ENCODE data around the gene CTXND1. TPM values are rescaled to one million over a fixed set of nuclear protein-coding genes. Genes with fewer than 3 reads are reported as not detected.
"Not testable (repeated sequence)": the region's sequence is repeated elsewhere in the genome, so short reads cannot be mapped to it uniquely, and the experiment has no call there.

Gene CTXND1
- total RNA-seq (2014; rRNA removed; shearing (Covaris generic)) (not detected in 2 replicates), polyA plus RNA-seq (2016; fragmentation: Nextera tagmentation; extraction: Ambion mirVana) (not detected in 2 replicates)

GRCh38 chr15:80252121-80252518, at the start of gene CTXND1:
TSS of gene CTXND1 (minus strand) at chr15:80252213. CDS start at chr15:80201949, 50,264 bp downstream.
- peak within 1 kb of the TSS; percentile 34; the same call in 1 of the 2 replicates for H2AFZ ChIP-seq
- no peaks in the 10 kb centered on the region for H3F3A ChIP-seq (ENCODE audit: insufficient read depth)
- TF ChIP-seq EZH2phosphoT487 (IDR thresholded peaks at IDR 0.05; ENCODE audit: insufficient read depth, low read depth) = peak; percentile 63; the same call in 1 of the 2 replicates
- no peak for TF ChIP-seq EZH2 (IDR thresholded peaks at IDR 0.05; ENCODE audit: insufficient read depth, poor library complexity, severe bottlenecking)
- DNase-seq = no peak
- H3K27ac ChIP-seq = no peak within 1 kb of the TSS
- H3K27me3 ChIP-seq (replicated peaks; ENCODE audit: insufficient read depth) = peaks cover 84% of the 10 kb centered on the region
- in situ Hi-C loops (cut with MboI) = no loop called here
- no peaks in the 10 kb centered on the region for H3K79me2 ChIP-seq (ENCODE audit: insufficient read depth)
- H3K36me3 ChIP-seq (ENCODE audit: low read depth) = no peaks in the 10 kb centered on the region
- H3K4me2 ChIP-seq (ENCODE audit: unreplicated experiment) = peak within 1 kb of the TSS; percentile 16
- 3 to 9% methylated on average over 10 to 16 of the region's 24 CpGs for WGBS, 2 experiments (ENCODE audit: low coverage in 1 of 2, low lambda C conversion rate in 2 of 2, missing lambda C conversion rate in 2 of 2)
- no peaks in the 10 kb centered on the region for H3K9me3 ChIP-seq (ENCODE audit: low read depth)
- peak within 1 kb of the TSS; percentile 31 for H3K4me3 ChIP-seq
- H3K9me2 ChIP-seq (ENCODE audit: insufficient read depth) = no peaks in the 10 kb centered on the region
- H4K20me1 ChIP-seq (ENCODE audit: insufficient read depth) = no peaks in the 10 kb centered on the region
- H3K4me1 ChIP-seq (ENCODE audit: insufficient read depth) = no peaks in the 10 kb centered on the region
- no peak within 1 kb of the TSS for H3K9ac ChIP-seq

GRCh38 chr15:80301472-80301871, 49.5 kb upstream of the CTXND1 start:
- H3K27me3 ChIP-seq (replicated peaks; ENCODE audit: insufficient read depth) = peaks cover 7% of the 10 kb centered on the region
- no peak for DNase-seq
- H3F3A ChIP-seq (ENCODE audit: insufficient read depth) = no peaks in the 10 kb centered on the region
- no peak overlapping the region for H3K4me3 ChIP-seq
- no peak overlapping the region for H3K4me2 ChIP-seq (ENCODE audit: unreplicated experiment)
- whole genome bisulfite sequencing, 2 experiments (ENCODE audit: low coverage in 1 of 2, low lambda C conversion rate in 2 of 2, missing lambda C conversion rate in 2 of 2) = 36 to 38% methylated on average over 1 of the region's 1 CpG
- H2AFZ ChIP-seq = no peak overlapping the region
- H3K4me1 ChIP-seq (ENCODE audit: insufficient read depth) = no peaks in the 10 kb centered on the region
- no peak for TF ChIP-seq EZH2 (IDR thresholded peaks at IDR 0.05; ENCODE audit: insufficient read depth, poor library complexity, severe bottlenecking)
- TF ChIP-seq EZH2phosphoT487 (IDR thresholded peaks at IDR 0.05; ENCODE audit: insufficient read depth, low read depth) = no peak
- no peaks in the 10 kb centered on the region for H3K9me2 ChIP-seq (ENCODE audit: insufficient read depth)
- no peaks in the 10 kb centered on the region for H3K9me3 ChIP-seq (ENCODE audit: low read depth)
- no peak overlapping the region for H3K27ac ChIP-seq
- in situ Hi-C loops (cut with MboI) = no loop called here
- no peak overlapping the region for H3K9ac ChIP-seq
- H4K20me1 ChIP-seq (ENCODE audit: insufficient read depth) = no peaks in the 10 kb centered on the region
- no peaks in the 10 kb centered on the region for H3K79me2 ChIP-seq (ENCODE audit: insufficient read depth)
- H3K36me3 ChIP-seq (ENCODE audit: low read depth) = no peaks in the 10 kb centered on the region

GRCh38 chr15:80295777-80296176, 43.8 kb upstream of the CTXND1 start:
- H3K27ac ChIP-seq; H3K36me3 ChIP-seq (ENCODE audit: low read depth); H3K4me3 ChIP-seq; H3K4me2 ChIP-seq (ENCODE audit: unreplicated experiment); in situ Hi-C loops (cut with MboI); H3K9me3 ChIP-seq (ENCODE audit: low read depth); H2AFZ ChIP-seq; H3K9ac ChIP-seq; H4K20me1 ChIP-seq (ENCODE audit: insufficient read depth); H3K4me1 ChIP-seq (ENCODE audit: insufficient read depth); H3F3A ChIP-seq (ENCODE audit: insufficient read depth); H3K9me2 ChIP-seq (ENCODE audit: insufficient read depth); H3K79me2 ChIP-seq (ENCODE audit: insufficient read depth); DNase-seq: not testable (repeated sequence)
- 90 to 94% methylated on average over 4 of the region's 4 CpGs for WGBS, 2 experiments (ENCODE audit: low coverage in 1 of 2, low lambda C conversion rate in 2 of 2, missing lambda C conversion rate in 2 of 2)
- peaks cover 15% of the 10 kb centered on the region for H3K27me3 ChIP-seq (replicated peaks; ENCODE audit: insufficient read depth)

DNA sequence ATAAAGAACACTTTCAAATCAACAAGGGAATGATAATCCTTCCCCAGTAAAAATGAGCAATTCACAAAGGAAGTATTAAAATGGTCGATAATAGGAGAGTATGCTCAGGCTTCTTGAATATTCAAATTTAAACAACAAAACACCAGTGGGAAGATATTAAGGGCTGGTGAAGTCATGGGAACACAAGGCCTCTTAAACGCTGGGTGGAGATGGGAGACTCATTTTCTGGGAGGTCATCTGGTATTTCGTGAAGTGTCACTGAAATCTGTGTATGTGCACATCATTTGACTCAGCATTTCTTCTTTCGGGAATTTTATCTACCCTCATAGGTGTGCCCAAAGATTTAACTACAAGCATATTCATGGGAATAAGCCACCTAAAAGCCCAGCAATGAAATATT, 40.1 kb upstream of the CTXND1 start:
- TF ChIP-seq EZH2phosphoT487 (IDR thresholded peaks at IDR 0.05; ENCODE audit: insufficient read depth, low read depth) (no peak), EZH2 (IDR thresholded peaks at IDR 0.05; ENCODE audit: insufficient read depth, poor library complexity, severe bottlenecking) (no peak)
- in situ Hi-C loops (cut with MboI) = no loop called here
- Histone ChIP-seq H4K20me1 (ENCODE audit: insufficient read depth) (no peaks in the 10 kb centered on the region), H3K9ac (no peak overlapping the region), H3K4me1 (ENCODE audit: insufficient read depth) (no peaks in the 10 kb centered on the region), H3F3A (ENCODE audit: insufficient read depth) (no peaks in the 10 kb centered on the region), H3K36me3 (ENCODE audit: low read depth) (no peaks in the 10 kb centered on the region), H2AFZ (no peak overlapping the region), H3K9me2 (ENCODE audit: insufficient read depth) (no peaks in the 10 kb centered on the region), H3K79me2 (ENCODE audit: insufficient read depth) (no peaks in the 10 kb centered on the region), H3K4me2 (ENCODE audit: unreplicated experiment) (no peak overlapping the region), H3K9me3 (ENCODE audit: low read depth) (no peaks in the 10 kb centered on the region), H3K27ac (no peak overlapping the region), H3K27me3 (replicated peaks; ENCODE audit: insufficient read depth) (peaks cover 41% of the 10 kb centered on the region), H3K4me3 (no peak overlapping the region)
- 44 to 49% methylated on average over 4 of the region's 4 CpGs for WGBS, 2 experiments (ENCODE audit: low coverage in 1 of 2, low lambda C conversion rate in 2 of 2, missing lambda C conversion rate in 2 of 2)
- no peak for DNase-seq

DNA sequence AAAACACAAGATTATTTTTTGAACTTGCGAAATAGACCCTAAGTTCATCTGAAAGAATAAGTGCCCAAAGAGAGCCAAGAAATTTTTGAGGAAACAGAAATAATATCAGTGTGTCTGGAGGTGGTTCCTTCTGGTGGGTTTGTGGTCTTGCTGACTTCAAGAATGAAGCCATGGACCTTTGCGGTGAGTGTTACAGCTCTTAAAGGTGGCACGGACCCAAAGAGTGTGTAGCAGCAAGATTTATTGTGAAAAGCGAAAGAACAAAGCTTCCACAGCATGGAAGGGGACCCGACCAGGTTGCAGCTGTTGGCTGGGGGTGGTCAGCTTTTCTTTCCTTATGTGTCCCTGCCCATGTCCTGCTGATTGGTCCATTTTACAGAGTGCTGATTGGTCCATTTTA, 38.9 kb upstream of the CTXND1 start:
- WGBS, 2 experiments (ENCODE audit: low coverage in 1 of 2, low lambda C conversion rate in 2 of 2, missing lambda C conversion rate in 2 of 2) = 63 to 64% methylated on average over 5 of the region's 5 CpGs
- DNase-seq; H3K36me3 ChIP-seq (ENCODE audit: low read depth); in situ Hi-C loops (cut with MboI); H3K9me3 ChIP-seq (ENCODE audit: low read depth); H3K4me1 ChIP-seq (ENCODE audit: insufficient read depth); H4K20me1 ChIP-seq (ENCODE audit: insufficient read depth); H3K4me3 ChIP-seq; H3K9me2 ChIP-seq (ENCODE audit: insufficient read depth); H3K79me2 ChIP-seq (ENCODE audit: insufficient read depth); H3K27ac ChIP-seq; H3F3A ChIP-seq (ENCODE audit: insufficient read depth); H3K9ac ChIP-seq; H2AFZ ChIP-seq; H3K4me2 ChIP-seq (ENCODE audit: unreplicated experiment): not testable (repeated sequence)
- peaks cover 41% of the 10 kb centered on the region for H3K27me3 ChIP-seq (replicated peaks; ENCODE audit: insufficient read depth)

Measured in GM23248 (cell line).